GM12874 (cell line): ENCODE measurements around the gene CRMP1.

ENCODE experiments used
- TF ChIP-seq, protein P1 (sequence below): IDR thresholded peaks from 2 replicates; pipeline ENCODE4 v1.5.1; 2011; ENCODE audit warnings: low read depth, mild to moderate bottlenecking, control low read depth, low read length, moderate library complexity; ENCODE audit not compliant: insufficient read depth

CRMP1 gene

DNA sequence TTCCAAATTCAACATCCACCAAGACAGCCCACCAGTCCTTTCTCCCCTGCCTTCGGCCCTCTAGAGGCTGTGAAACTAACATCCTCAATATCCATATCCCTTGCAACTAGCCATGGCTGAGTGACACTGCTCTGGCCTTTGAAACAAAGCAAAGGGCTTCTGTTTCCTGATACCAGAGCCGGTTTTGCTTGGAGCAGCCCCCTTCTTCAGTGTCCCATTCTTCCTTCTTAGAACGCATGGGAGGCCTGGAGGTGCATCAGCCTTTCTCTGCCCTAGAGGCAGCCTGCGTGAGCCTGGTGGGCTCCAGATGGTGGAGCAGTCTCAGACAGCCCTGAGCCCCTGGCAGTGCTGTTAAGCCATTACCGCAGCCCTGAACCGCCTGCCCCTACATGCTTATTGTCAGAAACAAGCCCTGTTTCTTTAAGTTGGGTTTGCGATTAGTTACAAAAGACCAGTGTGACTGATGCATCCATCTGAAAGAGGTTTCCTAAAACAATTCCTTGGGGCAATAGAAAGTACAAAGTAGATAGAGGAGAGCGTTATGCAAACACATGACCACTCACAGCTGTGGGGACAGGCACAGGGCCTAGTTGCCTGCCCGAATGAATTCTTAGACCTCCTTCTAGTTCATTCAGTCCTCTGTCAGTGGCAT lies 107.8 kb downstream of the CRMP1 start:
- TF ChIP-seq, protein P1, sequence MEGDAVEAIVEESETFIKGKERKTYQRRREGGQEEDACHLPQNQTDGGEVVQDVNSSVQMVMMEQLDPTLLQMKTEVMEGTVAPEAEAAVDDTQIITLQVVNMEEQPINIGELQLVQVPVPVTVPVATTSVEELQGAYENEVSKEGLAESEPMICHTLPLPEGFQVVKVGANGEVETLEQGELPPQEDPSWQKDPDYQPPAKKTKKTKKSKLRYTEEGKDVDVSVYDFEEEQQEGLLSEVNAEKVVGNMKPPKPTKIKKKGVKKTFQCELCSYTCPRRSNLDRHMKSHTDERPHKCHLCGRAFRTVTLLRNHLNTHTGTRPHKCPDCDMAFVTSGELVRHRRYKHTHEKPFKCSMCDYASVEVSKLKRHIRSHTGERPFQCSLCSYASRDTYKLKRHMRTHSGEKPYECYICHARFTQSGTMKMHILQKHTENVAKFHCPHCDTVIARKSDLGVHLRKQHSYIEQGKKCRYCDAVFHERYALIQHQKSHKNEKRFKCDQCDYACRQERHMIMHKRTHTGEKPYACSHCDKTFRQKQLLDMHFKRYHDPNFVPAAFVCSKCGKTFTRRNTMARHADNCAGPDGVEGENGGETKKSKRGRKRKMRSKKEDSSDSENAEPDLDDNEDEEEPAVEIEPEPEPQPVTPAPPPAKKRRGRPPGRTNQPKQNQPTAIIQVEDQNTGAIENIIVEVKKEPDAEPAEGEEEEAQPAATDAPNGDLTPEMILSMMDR, result no peak

GRCh38 chr4:5784021-5784420 lies 108.9 kb downstream of the CRMP1 start:
- TF ChIP-seq, protein P1, result no peak

DNA sequence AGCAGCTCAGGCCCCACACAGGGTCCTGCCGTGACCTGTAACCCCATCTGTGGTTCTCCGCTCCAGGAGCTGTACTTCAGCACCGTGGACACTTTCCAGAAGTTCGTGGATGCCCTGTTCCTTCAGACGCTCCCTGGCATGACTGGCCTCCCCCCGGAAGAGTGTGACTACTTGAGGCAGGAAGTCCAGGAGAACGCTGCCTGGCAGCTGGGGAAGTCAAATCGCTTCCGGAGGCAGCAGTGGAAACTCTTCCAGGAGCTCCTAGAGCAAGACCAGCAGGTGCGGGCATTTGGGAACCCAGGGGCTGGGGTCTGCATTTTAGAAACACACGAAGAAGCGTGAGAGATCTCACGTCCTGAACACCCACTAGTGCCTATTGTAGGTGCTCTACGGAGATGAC lies 109.4 kb downstream of the CRMP1 start:
- TF ChIP-seq, protein P1, result no peak

DNA sequence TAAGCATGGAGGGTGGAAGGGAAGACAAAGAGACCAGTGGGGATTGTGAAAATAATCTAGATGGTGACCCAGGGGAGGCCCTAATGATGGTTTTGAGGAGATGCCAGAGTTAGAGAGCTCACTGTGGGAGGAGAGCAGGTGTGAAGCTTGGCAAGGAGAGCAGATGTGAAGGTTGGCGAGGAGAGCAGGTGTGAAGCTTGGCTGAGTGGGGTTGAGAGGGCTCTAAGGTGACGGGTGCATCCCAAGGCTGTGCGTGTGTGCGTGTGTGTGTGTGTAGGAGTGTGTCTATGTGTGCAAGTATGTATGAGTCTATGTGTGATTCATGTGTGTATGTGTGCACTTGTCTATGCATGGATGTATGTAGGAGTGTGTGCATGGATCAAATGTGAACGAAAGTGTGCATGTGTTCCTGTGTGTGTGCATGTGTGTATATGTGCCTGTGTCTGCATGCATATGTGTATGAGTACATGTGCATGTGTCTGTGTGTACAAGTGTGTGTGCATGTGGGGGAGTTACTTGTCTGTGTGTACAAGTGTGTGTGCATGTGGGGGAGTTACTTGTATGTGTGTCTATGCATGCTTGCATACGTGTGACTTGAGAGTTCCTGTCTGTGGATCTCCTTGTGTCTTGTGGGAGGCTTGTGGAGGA lies 109.9 kb downstream of the CRMP1 start:
- TF ChIP-seq, protein P1, result no peak

- TF ChIP-seq, protein P1, result no peak
Observed at GRCh38 chr4:5781691-5782090, 111.2 kb downstream of the CRMP1 start.

DNA sequence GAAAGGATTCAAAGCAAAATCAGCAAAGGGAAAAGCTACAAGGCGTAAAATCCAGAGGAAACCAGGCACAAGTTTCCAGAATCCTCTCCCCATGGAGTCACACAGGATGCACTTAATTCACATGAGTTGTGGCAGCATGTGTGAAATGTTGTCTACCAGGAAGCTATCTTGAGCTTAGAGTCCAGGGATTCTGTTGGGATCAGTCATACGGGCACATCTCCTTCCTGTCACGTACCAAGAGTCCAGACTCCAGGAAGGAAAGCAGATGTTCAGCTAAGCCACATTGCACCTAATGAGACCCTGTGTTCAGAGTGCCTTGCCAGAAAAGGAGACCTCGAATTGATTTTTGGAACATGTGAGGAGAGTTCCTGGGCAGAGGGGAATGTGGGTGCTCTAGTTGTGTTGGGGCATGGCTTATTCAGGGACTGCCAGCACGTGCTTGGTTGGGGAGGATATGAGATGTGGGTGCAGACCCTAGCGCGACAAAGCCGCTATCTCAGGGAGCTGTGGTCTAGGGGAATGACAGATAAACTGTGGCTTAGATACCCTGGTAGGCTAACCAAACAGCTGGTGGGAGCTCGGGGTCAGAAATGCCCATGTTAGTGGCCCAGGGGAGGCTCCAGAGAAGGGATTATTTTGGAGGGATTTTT lies 111.9 kb downstream of the CRMP1 start:
- TF ChIP-seq, protein P1, result no peak

- TF ChIP-seq, protein P1, result no peak
Observed at GRCh38 chr4:5776510-5776909, 116.4 kb downstream of the CRMP1 start.
